Ovary (tissue), 9 donors: ENCODE measurements around the gene PIGL. TPM values are rescaled to one million over a fixed set of nuclear protein-coding genes. Genes with fewer than 3 reads are reported as not detected.

ENCODE experiments used
- DNase-seq, 5 donors: peaks; one replicate each; pipeline ENCODE4 v3.0.0-alpha.2; 2019 to 2020
- H3K27ac ChIP-seq, 2 donors: fragments of 200-600 bp; one replicate each; pipeline versions ENCODE4 v1.5.1 to v1.8.0; 2019 to 2022
- H3K27me3 ChIP-seq: fragments of 200-600 bp; one replicate; pipeline ENCODE4 v1.8.0; 2022
- H3K36me3 ChIP-seq: fragments of 200-600 bp; sonication (generic); one replicate; pipeline ENCODE4 v1.5.1; 2019
- H3K4me1 ChIP-seq: one replicate; pipeline ENCODE4 v1.8.1; 2013; ENCODE audit warnings: mild to moderate bottlenecking, moderate library complexity; ENCODE audit not compliant: insufficient read depth
- H3K4me3 ChIP-seq: fragments of 200-600 bp; sonication (generic); one replicate; pipeline ENCODE4 v1.5.1; 2017
- H3K9me3 ChIP-seq, 2 donors: fragments of 200-600 bp in 1 of 2; sonication (generic) in 1 of 2; one replicate each; pipeline versions ENCODE4 v1.5.1 to v1.8.1; 2013 to 2019; ENCODE audit warnings: mild to moderate bottlenecking in 1 of 2, moderate library complexity in 1 of 2
- CTCF ChIP-seq, 3 donors: fragments of 450-650 bp in 2 of 3; fragments of 200-600 bp in 1 of 3; IDR thresholded peaks; one replicate each; pipeline versions ENCODE4 v1.5.1 to v1.8.0; 2016 to 2022; ENCODE audit warnings: antibody characterized with exemption in 3 of 3, mild to moderate bottlenecking in 1 of 3
- EP300 ChIP-seq: sonication (generic); formaldehyde crosslinking; IDR thresholded peaks from one replicate; pipeline ENCODE4 v1.6.1; 2017; ENCODE audit warnings: antibody characterized with exemption
- POLR2A ChIP-seq: fragments of 450-650 bp; IDR thresholded peaks from one replicate; pipeline ENCODE4 v1.6.1; 2017; ENCODE audit warnings: antibody characterized with exemption, mild to moderate bottlenecking, moderate library complexity
- WGBS, 3 donors: extraction: QIAGEN DNeasy Blood & Tissue Kit in 1 of 3; methylation state at CpG; one replicate each; pipeline versions ENCODE4 v1.1.5 to v1.1.7; 2013 to 2017; 5-methylcytosine and 5-hydroxymethylcytosine counted together
- intact Hi-C, 4 donors: fragments of 100-400 bp; cut with DNase I; formaldehyde crosslinking; loops; one replicate each; pipeline versions ENCODE4 v1.11.0 to v1.15.1; 2022 to 2023
- polyA plus RNA-seq, 2 donors: library from polyadenylated mRNA; stranded (reverse); fragments of 200-250 nt in 1 of 2; fragments of 350-450 nt in 1 of 2; fragmentation: Illumina TruSeq in 1 of 2; extraction: RNeasy Lipid Tissue Mini Kit (QIAGEN cat#74804) in 1 of 2; gene quantifications; one replicate each; pipeline ENCODE4 v1.2.3, GENCODE V29; 2013 to 2014
- total RNA-seq, 7 donors: library from RNA; depleted of rRNA in 2 of 7; stranded (reverse); fragments of >200 nt in 2 of 7; fragmentation: NEBNext Ultra II Directional in 3 of 7; extraction: Animal tissue kit (Norgen Biotek cat#: 25700) in 3 of 7; gene quantifications; one replicate each; pipeline versions ENCODE4 v1.1.0 to v1.2.4, GENCODE V29; 2016 to 2023
- donor health status: DM: no; HTN: no; CAD: no; lungs with moderate emphysema.
- donor health status: DM: no; HTN: no; CAD: no.
- donor health status: Bipolar disorder and iron deficiency.
- donor health status: DM: yes; HTN: yes; CAD: no.
- donor health status: DM: no; HTN: no; CAD: no.
- donor health status: DM: yes; HTN: yes; CAD: no.

The PIGL gene
- total and polyA plus RNA-seq, 9 donors: 16.1 to 45.2 (median 34.8) TPM

- H3K9me3 ChIP-seq: no peaks in the 10 kb centered on the region
- intact Hi-C loops: no loop called here
- TF ChIP-seq CTCF (IDR thresholded peaks at IDR 0.05) (no peak), POLR2A (no peak), EP300 (no peak)
These were observed 56.5 kb downstream of the PIGL start for GRCh38 chr17:16273499-16273898.

GRCh38 chr17:16273929-16274339, 56.9 kb downstream of the PIGL start:
- Histone ChIP-seq H3K9me3 (no peaks in the 10 kb centered on the region), H3K27me3 (no peaks in the 10 kb centered on the region), H3K4me1 (no peaks in the 10 kb centered on the region), H3K4me3 (no peak overlapping the region), H3K27ac (no peak overlapping the region), H3K36me3 (no peaks in the 10 kb centered on the region)
- intact Hi-C loops: no loop called here
- no peak for TF ChIP-seq POLR2A
- TF ChIP-seq EP300: no peak
- no peak for TF ChIP-seq CTCF (IDR thresholded peaks at IDR 0.05)
- 90 to 94% (median 91%) methylated on average over 6 of the region's 6 CpGs for WGBS, 3 donors
- no peak for DNase-seq

More at GRCh38 chr17:16273499-16273898, 56.5 kb downstream of the PIGL start:
- Histone ChIP-seq H3K27ac (no peak overlapping the region), H3K27me3 (no peaks in the 10 kb centered on the region), H3K36me3 (no peaks in the 10 kb centered on the region), H3K4me3 (no peak overlapping the region), H3K4me1 (no peaks in the 10 kb centered on the region)
- DNase-seq: no peak
- 91 to 98% (median 95%) methylated on average over 1 of the region's 1 CpG for WGBS, 3 donors

DNA sequence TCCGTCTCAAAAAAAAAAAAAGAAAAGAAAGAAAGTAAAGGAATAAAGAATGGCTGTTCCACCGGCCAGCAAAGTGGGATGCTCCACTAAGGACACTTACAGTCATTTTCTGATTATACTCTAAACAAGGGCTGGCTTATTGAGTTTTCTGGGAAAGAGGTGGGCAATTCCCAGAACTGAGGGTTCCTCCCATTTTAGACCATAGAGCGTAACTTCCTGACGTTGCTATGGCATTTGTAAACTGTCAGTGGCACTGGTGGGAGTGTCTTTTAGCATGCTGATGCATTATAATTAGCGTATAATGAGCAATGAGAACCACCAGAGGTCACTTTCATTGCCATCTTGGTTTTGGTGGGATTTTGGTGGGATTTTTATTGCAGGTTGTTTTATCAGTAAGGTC, 58.0 kb downstream of the PIGL start:
- no peaks in the 10 kb centered on the region for H3K4me1 ChIP-seq
- intact Hi-C loops: no loop called here
- TF ChIP-seq POLR2A (no peak), EP300 (no peak), CTCF (IDR thresholded peaks at IDR 0.05) (no peak)
- H3K9me3 ChIP-seq: no peaks in the 10 kb centered on the region
- H3K36me3 ChIP-seq: no peaks in the 10 kb centered on the region
- H3K27ac ChIP-seq: no peak overlapping the region
- no peak overlapping the region for H3K4me3 ChIP-seq
- no peak for DNase-seq
- H3K27me3 ChIP-seq: no peaks in the 10 kb centered on the region
- WGBS, 3 donors: 91 to 97% (median 93%) methylated on average over 5 of the region's 5 CpGs

- Histone ChIP-seq H3K36me3 (no peaks in the 10 kb centered on the region), H3K27ac (no peak overlapping the region), H3K27me3 (no peaks in the 10 kb centered on the region), H3K4me3 (no peak overlapping the region), H3K9me3 (no peaks in the 10 kb centered on the region), H3K4me1 (no peaks in the 10 kb centered on the region)
- DNase-seq: no peak
- intact Hi-C loops: no loop called here
- TF ChIP-seq POLR2A (no peak), CTCF (IDR thresholded peaks at IDR 0.05) (no peak), EP300 (no peak)
- WGBS, 3 donors: 7 to 13% (median 12%) methylated on average over 1 of the region's 1 CpG
These were observed 60.2 kb downstream of the PIGL start for GRCh38 chr17:16277163-16277562.
